ENCODE measurements around the gene ZNHIT2. TPM values are rescaled to one million over a fixed set of nuclear protein-coding genes. Genes with fewer than 3 reads are reported as not detected.

Gene ZNHIT2
- polyA plus RNA-seq, 1 donor (not counting 4 experiments of a cell fraction or from before 2014, with no cell fraction given) = 2.6 TPM

DNA sequence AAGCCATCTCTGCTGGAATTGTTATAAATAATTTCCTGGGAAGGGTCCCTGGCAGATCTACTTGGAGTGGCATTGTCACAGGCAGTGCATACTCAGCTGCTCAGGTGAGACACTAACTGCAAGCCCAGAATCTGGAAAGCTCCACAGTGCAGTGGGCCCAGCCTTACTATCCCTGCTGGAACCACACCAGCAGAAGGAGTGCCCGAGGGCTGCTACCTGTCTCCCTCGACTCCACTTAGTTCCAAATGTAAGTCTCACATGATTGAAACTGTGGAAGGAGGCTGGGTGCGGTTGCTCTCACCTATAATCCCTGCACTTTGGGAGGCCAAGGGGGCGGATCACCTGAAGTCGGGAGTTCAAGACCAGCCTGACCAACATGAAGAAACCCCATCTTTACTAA is 31.2 kb upstream of the ZNHIT2 start:
- Histone ChIP-seq H3K9me3 (ENCODE audit: control insufficient read depth, low read depth, low read length) (no peaks in the 10 kb centered on the region), H3K36me3 (ENCODE audit: control insufficient read depth in 2 of 2, extremely low read depth in 1 of 2, insufficient read depth in 2 of 2, low read length in 2 of 2) (no peaks in the 10 kb centered on the region), H3K4me2 (ENCODE audit: control insufficient read depth, extremely low read depth, insufficient read depth, low read depth, low read length) (no peak overlapping the region), H3K27ac (ENCODE audit: control insufficient read depth, insufficient read depth, low read length) (no peak overlapping the region), H3K9ac (ENCODE audit: control insufficient read depth, extremely low read depth, insufficient read depth, low read length) (no peak overlapping the region), H3K4me3 (ENCODE audit: control insufficient read depth in 2 of 3, extremely low read depth in 1 of 3, insufficient read depth in 2 of 3, low read depth in 1 of 3, low read length in 3 of 3) (no peak overlapping the region), H3K4me1 (ENCODE audit: control insufficient read depth, extremely low read depth, insufficient read depth, low read length) (peaks cover 15% of the 10 kb centered on the region), H3K9me1 (ENCODE audit: control insufficient read depth, extremely low read depth, insufficient read depth, low read length) (no peaks in the 10 kb centered on the region), H3K79me2 (ENCODE audit: control insufficient read depth, insufficient read depth, low read length) (no peaks in the 10 kb centered on the region), H2AFZ (ENCODE audit: control insufficient read depth, low read length) (no peak overlapping the region), H3K27me3 (ENCODE audit: control insufficient read depth, extremely low read depth, insufficient read depth, low read length) (no peaks in the 10 kb centered on the region), H4K20me1 (ENCODE audit: control insufficient read depth, extremely low read depth, insufficient read depth, low read length) (no peaks in the 10 kb centered on the region)
- FAIRE-seq (no peak), DNase-seq (ENCODE audit: low read depth, low spot score) (no peak)
- dilution Hi-C loops (cut with MboI; ENCODE audit: extremely low pct_ligation_motif_present, low sequenced_read_pairs) = no loop called here
- TF ChIP-seq EZH2 (IDR thresholded peaks at IDR 0.05; ENCODE audit: low read length) = no peak

DNA sequence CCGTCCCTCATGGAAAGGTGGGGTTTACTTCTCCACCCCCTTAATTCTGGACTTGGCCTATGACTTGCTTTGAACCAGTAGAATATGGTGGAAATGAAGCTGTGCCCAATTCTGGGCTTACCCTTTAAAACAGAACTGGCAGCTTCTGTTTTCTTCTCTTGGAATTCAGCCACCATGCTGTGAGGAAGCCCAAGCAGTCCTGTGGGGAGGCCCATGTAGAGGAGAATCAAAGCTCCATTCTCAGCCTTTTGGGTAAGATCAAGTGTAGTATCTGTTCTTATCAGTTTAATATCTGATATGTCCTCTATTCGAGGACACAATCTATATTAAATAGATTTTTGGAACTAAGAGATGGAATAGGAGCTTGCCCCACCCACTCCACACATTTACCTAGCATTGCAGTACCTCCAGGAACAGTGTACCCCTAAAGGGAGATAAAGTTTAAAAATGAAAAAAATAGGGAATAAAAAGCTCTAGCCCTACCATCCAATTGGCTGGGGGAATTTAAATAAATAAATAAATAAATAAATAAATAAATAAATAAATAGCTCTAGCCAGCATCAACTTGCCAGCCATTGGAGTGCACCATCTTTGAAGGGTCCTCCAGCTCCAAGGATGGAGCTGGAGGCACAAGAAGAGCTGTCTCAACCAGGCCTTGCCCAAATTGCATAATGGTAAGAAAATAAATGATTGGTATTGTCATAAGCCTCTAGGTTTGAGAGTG is 30.0 kb upstream of the ZNHIT2 start:
- no peak overlapping the region for H3K9ac ChIP-seq (ENCODE audit: control insufficient read depth, extremely low read depth, insufficient read depth, low read length)
- H3K27ac ChIP-seq (ENCODE audit: control insufficient read depth, insufficient read depth, low read length) = no peak overlapping the region
- H3K4me2 ChIP-seq (ENCODE audit: control insufficient read depth, extremely low read depth, insufficient read depth, low read depth, low read length) = no peak overlapping the region
- H3K9me1 ChIP-seq (ENCODE audit: control insufficient read depth, extremely low read depth, insufficient read depth, low read length) = no peaks in the 10 kb centered on the region
- peaks cover 15% of the 10 kb centered on the region for H3K4me1 ChIP-seq (ENCODE audit: control insufficient read depth, extremely low read depth, insufficient read depth, low read length)
- H4K20me1 ChIP-seq (ENCODE audit: control insufficient read depth, extremely low read depth, insufficient read depth, low read length) = no peaks in the 10 kb centered on the region
- dilution Hi-C loops (cut with MboI; ENCODE audit: extremely low pct_ligation_motif_present, low sequenced_read_pairs) = no loop called here
- no peaks in the 10 kb centered on the region for H3K36me3 ChIP-seq (ENCODE audit: control insufficient read depth in 2 of 2, extremely low read depth in 1 of 2, insufficient read depth in 2 of 2, low read length in 2 of 2)
- no peak overlapping the region for H3K4me3 ChIP-seq (ENCODE audit: control insufficient read depth in 2 of 3, extremely low read depth in 1 of 3, insufficient read depth in 2 of 3, low read depth in 1 of 3, low read length in 3 of 3)
- FAIRE-seq = no peak
- H2AFZ ChIP-seq (ENCODE audit: control insufficient read depth, low read length) = no peak overlapping the region
- no peaks in the 10 kb centered on the region for H3K27me3 ChIP-seq (ENCODE audit: control insufficient read depth, extremely low read depth, insufficient read depth, low read length)
- no peaks in the 10 kb centered on the region for H3K79me2 ChIP-seq (ENCODE audit: control insufficient read depth, insufficient read depth, low read length)
- no peaks in the 10 kb centered on the region for H3K9me3 ChIP-seq (ENCODE audit: control insufficient read depth, low read depth, low read length)
- no peak for DNase-seq (ENCODE audit: low read depth, low spot score)
- no peak for TF ChIP-seq EZH2 (IDR thresholded peaks at IDR 0.05; ENCODE audit: low read length)
- TF ChIP-seq, protein P1, sequence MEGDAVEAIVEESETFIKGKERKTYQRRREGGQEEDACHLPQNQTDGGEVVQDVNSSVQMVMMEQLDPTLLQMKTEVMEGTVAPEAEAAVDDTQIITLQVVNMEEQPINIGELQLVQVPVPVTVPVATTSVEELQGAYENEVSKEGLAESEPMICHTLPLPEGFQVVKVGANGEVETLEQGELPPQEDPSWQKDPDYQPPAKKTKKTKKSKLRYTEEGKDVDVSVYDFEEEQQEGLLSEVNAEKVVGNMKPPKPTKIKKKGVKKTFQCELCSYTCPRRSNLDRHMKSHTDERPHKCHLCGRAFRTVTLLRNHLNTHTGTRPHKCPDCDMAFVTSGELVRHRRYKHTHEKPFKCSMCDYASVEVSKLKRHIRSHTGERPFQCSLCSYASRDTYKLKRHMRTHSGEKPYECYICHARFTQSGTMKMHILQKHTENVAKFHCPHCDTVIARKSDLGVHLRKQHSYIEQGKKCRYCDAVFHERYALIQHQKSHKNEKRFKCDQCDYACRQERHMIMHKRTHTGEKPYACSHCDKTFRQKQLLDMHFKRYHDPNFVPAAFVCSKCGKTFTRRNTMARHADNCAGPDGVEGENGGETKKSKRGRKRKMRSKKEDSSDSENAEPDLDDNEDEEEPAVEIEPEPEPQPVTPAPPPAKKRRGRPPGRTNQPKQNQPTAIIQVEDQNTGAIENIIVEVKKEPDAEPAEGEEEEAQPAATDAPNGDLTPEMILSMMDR (optimal IDR thresholded peaks at IDR 0.05 in 1 of 3, IDR thresholded peaks at IDR 0.05 in 1 of 3, conservative IDR thresholded peaks at IDR 0.05 in 1 of 3; ENCODE audit: extremely low read depth in 1 of 3, insufficient read depth in 2 of 3, low read length in 3 of 3) = no peak
